Memory B cell (primary cell): ENCODE results near the gene LBX2.

Experiments
- ATAC-seq: fragments of 150-1000 bp; cut with Tn5 transposase; 2 replicates; pipeline ENCODE4 v1.10.0; 2021; ENCODE audit warnings: low read depth, mild to moderate bottlenecking, moderate library complexity
- DNase-seq, 2 donors: peaks; one replicate each; pipeline ENCODE4 v3.0.0; 2022; ENCODE audit warnings: low spot score in 2 of 2
- H3K27ac Mint-ChIP-seq: one replicate; pipeline ENCODE4 v1.8.0; 2022; ENCODE audit warnings: mild to moderate bottlenecking, moderate library complexity, mixed read lengths
- H3K27me3 Mint-ChIP-seq: one replicate; pipeline ENCODE4 v1.8.0; 2022; ENCODE audit warnings: mixed read lengths
- H3K36me3 Mint-ChIP-seq: one replicate; pipeline ENCODE4 v1.8.0; 2022; ENCODE audit warnings: mild to moderate bottlenecking, mixed read lengths
- H3K4me1 Mint-ChIP-seq: one replicate; pipeline ENCODE4 v1.8.0; 2022; ENCODE audit warnings: mixed read lengths
- H3K4me3 Mint-ChIP-seq: one replicate; pipeline ENCODE4 v1.8.0; 2022; ENCODE audit warnings: mild to moderate bottlenecking, moderate library complexity, mixed read lengths
- H3K9me3 Mint-ChIP-seq: one replicate; pipeline ENCODE4 v1.8.0; 2022; ENCODE audit warnings: mixed read lengths

The LBX2 gene

GRCh38 chr2:74515271-74515980 is 16.0 kb upstream of the LBX2 start:
- ATAC-seq: peak; percentile 11
- peak in 1 of 2 donors; percentile 41 for DNase-seq
- peaks cover 12% of the 10 kb centered on the region for H3K4me1 Mint-ChIP-seq
- peak overlapping the region; percentile 78 for H3K4me3 Mint-ChIP-seq
- H3K9me3 Mint-ChIP-seq: no peaks in the 10 kb centered on the region
- no peaks in the 10 kb centered on the region for H3K36me3 Mint-ChIP-seq
- no peak overlapping the region for H3K27ac Mint-ChIP-seq
- H3K27me3 Mint-ChIP-seq: peaks cover 36% of the 10 kb centered on the region

DNA sequence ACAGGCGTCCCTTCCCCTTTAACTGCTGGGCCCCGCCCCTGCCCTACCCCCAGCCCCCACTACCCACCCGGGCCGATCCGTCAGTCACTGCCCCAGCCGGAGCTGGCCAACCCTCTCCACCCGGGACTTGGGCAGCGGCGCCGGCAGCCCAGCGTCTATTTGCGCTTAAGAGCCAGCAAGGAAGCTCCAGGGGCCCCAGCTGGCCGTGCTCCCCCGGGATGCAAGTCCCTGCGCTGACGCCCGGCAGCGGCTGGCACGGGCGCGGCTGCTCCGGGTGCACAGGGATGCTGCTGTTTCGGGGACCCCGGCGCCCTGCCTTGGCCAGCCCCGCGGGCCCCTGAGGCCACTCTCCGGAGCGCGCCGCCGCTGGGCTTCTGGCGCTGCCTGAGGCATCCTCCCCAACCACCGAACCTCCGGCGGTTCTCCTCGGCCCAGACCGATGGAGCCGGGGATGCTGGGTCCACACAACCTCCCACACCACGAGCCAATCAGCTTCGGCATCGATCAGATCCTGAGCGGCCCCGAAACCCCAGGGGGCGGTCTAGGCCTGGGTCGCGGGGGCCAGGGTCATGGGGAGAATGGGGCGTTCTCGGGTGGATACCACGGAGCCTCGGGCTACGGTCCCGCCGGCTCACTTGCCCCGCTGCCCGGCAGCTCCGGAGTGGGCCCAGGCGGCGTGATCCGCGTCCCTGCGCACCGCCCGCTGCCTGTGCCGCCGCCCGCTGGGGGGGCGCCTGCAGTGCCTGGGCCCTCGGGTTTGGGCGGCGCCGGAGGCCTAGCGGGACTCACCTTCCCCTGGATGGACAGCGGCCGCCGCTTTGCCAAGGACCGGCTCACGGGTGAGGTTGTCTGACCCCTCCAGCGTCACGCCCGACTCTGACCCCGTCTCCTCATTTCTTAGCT is 15.2 kb upstream of the LBX2 start, which contains the start of gene TLX2:
TLX2 (plus strand) TSS at position 83 of the 903 bp plus-strand sequence; CDS start at position 440, 357 bp downstream.
- DNase-seq: peak; percentile 26 to 44
- peak within 1 kb of the TSS; percentile 78 for H3K4me3 Mint-ChIP-seq
- peak; percentile 18 for ATAC-seq
- no peaks in the 10 kb centered on the region for H3K9me3 Mint-ChIP-seq
- H3K4me1 Mint-ChIP-seq: peaks cover 12% of the 10 kb centered on the region
- no peak within 1 kb of the TSS for H3K27ac Mint-ChIP-seq
- peaks cover 30% of the 10 kb centered on the region for H3K27me3 Mint-ChIP-seq
- H3K36me3 Mint-ChIP-seq: no peaks in the 10 kb centered on the region

GRCh38 chr2:74513605-74514367 is 14.4 kb upstream of the LBX2 start:
- no peak for ATAC-seq
- no peaks in the 10 kb centered on the region for H3K36me3 Mint-ChIP-seq
- no peaks in the 10 kb centered on the region for H3K9me3 Mint-ChIP-seq
- DNase-seq: peak; percentile 20 to 35
- no peak overlapping the region for H3K27ac Mint-ChIP-seq
- peak overlapping the region; percentile 25 for H3K4me3 Mint-ChIP-seq
- H3K27me3 Mint-ChIP-seq: peaks cover 26% of the 10 kb centered on the region
- H3K4me1 Mint-ChIP-seq: peaks cover 12% of the 10 kb centered on the region

- H3K27me3 Mint-ChIP-seq: peaks cover 20% of the 10 kb centered on the region
- H3K4me3 Mint-ChIP-seq: no peak overlapping the region
- H3K9me3 Mint-ChIP-seq: no peaks in the 10 kb centered on the region
- ATAC-seq (no peak), DNase-seq (peak in 1 of 2 donors; percentile 27)
- H3K27ac Mint-ChIP-seq: no peak overlapping the region
- H3K4me1 Mint-ChIP-seq: peaks cover 18% of the 10 kb centered on the region
- H3K36me3 Mint-ChIP-seq: no peaks in the 10 kb centered on the region
Observed at GRCh38 chr2:74512744-74513604, 13.6 kb upstream of the LBX2 start.

DNA sequence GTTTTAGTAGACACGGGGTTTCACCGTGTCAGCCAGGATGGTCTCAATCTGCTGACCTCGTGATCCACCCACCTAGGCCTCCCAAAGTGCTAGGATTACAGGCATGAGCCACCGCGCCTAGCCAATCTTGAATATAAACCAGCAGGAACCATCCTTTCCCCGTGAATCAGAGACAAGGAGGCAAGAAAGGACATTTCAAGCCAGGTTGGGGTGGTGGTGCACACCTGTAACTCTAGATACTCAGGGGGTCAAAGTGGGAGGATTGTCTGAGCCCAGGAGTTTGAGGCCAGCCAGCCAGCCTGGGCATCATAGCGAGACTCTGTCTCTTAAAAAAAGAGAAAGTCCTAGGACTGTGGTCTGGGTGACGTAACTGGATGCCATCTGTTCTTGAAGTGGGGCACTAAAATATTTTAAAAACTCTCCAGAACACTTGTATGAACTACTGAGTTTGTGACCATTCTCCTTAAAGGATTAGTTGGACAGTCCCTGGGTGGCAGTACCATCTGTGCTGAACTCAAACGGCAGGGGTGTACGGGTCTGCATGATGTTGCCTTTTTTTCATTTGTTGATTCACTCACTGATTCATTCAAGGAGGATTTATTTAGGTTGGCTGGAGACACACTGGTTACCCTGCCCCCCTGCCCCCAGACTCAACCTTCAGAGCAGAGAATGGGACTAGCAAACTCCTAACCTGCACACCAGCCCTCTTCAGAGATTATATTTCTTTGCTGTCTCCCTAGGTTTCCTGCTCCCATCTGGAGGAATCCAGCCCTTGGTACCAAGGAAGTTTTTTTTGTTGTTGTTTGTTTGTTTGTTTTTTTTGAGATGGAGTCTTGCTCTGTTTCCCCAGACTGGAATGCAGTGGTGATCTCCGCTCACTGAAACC is 11.9 kb upstream of the LBX2 start:
- H3K4me1 Mint-ChIP-seq: peaks cover 17% of the 10 kb centered on the region
- peaks cover 4% of the 10 kb centered on the region for H3K36me3 Mint-ChIP-seq
- H3K27me3 Mint-ChIP-seq: peaks cover 8% of the 10 kb centered on the region
- H3K4me3 Mint-ChIP-seq: no peak overlapping the region
- no peak for DNase-seq
- H3K27ac Mint-ChIP-seq: no peak overlapping the region
- H3K9me3 Mint-ChIP-seq: no peaks in the 10 kb centered on the region
- ATAC-seq: no peak

GRCh38 chr2:74510272-74510671 is 10.9 kb upstream of the LBX2 start:
- no peak for DNase-seq
- peaks cover 19% of the 10 kb centered on the region for H3K4me1 Mint-ChIP-seq
- H3K27ac Mint-ChIP-seq: no peak overlapping the region
- H3K27me3 Mint-ChIP-seq: peaks cover 7% of the 10 kb centered on the region
- H3K36me3 Mint-ChIP-seq: peaks cover 10% of the 10 kb centered on the region
- H3K9me3 Mint-ChIP-seq: no peaks in the 10 kb centered on the region
- H3K4me3 Mint-ChIP-seq: no peak overlapping the region
- no peak for ATAC-seq

DNA sequence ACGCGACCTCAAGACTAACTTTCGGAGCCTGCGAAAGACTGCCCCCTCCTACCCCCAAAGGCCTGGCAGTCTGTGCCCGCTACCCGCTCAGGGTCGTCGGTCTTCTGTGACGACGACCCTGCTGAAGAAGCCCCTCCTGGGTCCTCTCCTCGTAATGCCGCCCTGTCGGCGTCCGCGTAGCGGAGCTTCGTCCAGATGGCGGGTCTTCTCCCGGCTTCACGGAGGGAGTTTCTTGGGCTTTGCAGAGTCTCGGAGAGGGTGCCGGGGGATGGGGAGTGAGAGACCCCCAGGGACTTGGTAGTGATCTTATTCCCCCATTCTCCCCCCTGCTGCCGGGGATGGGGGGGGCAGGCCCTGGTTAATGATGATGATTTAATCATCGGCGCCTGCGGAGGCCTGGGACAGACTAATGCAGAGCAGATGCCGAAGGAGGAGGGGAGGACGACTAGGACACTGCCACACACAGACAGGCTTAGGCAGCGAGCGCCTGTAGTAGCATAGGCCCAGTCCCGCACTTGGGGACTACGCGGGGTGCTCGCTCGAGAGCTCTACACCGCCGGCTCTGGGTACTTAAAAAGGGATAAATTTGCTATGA is 8.6 kb upstream of the LBX2 start:
- H3K27ac Mint-ChIP-seq: peak overlapping the region; percentile 96
- H3K4me3 Mint-ChIP-seq: peak overlapping the region; percentile 90
- DNase-seq (peak in 1 of 2 donors; percentile 28), ATAC-seq (peak; percentile 6)
- H3K36me3 Mint-ChIP-seq: peaks cover 20% of the 10 kb centered on the region
- H3K9me3 Mint-ChIP-seq: no peaks in the 10 kb centered on the region
- H3K27me3 Mint-ChIP-seq: peaks cover 8% of the 10 kb centered on the region
- H3K4me1 Mint-ChIP-seq: peaks cover 24% of the 10 kb centered on the region

GRCh38 chr2:74507145-74507925 is 7.9 kb upstream of the LBX2 start, which contains the start of gene PCGF1:
PCGF1 (minus strand) TSS chr2:74507695; CDS start chr2:74507668, 27 bp downstream.
- ATAC-seq (peak; percentile 90), DNase-seq (peak; percentile 99)
- no peaks in the 10 kb centered on the region for H3K9me3 Mint-ChIP-seq
- peaks cover 7% of the 10 kb centered on the region for H3K27me3 Mint-ChIP-seq
- H3K4me1 Mint-ChIP-seq: peaks cover 24% of the 10 kb centered on the region
- H3K4me3 Mint-ChIP-seq: peak within 1 kb of the TSS; percentile 90
- peak within 1 kb of the TSS; percentile 96 for H3K27ac Mint-ChIP-seq
- H3K36me3 Mint-ChIP-seq: peaks cover 20% of the 10 kb centered on the region

- H3K4me3 Mint-ChIP-seq: no peak overlapping the region
Observed at GRCh38 chr2:74505448-74506246, 6.2 kb upstream of the LBX2 start.

DNA sequence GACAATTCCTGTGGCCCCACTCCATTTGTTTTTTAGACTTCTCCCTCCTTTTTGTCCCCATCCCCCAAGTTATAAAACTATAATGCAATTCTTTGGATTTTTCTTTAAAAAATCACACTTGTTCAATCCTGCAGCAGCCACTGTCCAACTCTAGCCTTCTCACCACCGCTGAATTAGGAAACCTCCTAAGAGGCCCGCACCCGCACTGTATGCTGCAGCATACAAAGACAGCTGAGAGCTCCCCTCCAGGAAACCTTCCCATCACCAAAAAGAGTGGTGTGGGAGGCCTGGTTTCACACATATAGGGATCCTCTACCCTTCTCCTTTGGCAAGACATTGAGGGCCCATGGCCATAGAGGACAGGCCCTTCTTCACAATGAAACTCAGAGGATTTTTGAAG is 5.2 kb upstream of the LBX2 start:
- DNase-seq: no peak
- Mint-ChIP-seq H3K27ac (peak overlapping the region; percentile 49), H3K27me3 (peaks cover 15% of the 10 kb centered on the region), H3K9me3 (no peaks in the 10 kb centered on the region), H3K4me1 (peaks cover 27% of the 10 kb centered on the region), H3K4me3 (peak overlapping the region; percentile 66), H3K36me3 (peaks cover 20% of the 10 kb centered on the region)
- no peak for ATAC-seq

More at GRCh38 chr2:74505448-74506246, 6.2 kb upstream of the LBX2 start:
- Mint-ChIP-seq H3K4me1 (peaks cover 27% of the 10 kb centered on the region), H3K9me3 (no peaks in the 10 kb centered on the region), H3K27ac (no peak overlapping the region), H3K36me3 (peaks cover 20% of the 10 kb centered on the region), H3K27me3 (peaks cover 11% of the 10 kb centered on the region)
- ATAC-seq (no peak), DNase-seq (no peak)
